DMS153 (cell line): ENCODE measurements around the gene THADA.
"Not testable (repeated sequence)": the region's sequence is repeated elsewhere in the genome, so short reads cannot be mapped to it uniquely, and the experiment has no call there.

ENCODE experiments used
- DNase-seq: peaks from one replicate; lab custom pipeline; 2025; lab: John Stamatoyannopoulos, UW

THADA gene

DNA sequence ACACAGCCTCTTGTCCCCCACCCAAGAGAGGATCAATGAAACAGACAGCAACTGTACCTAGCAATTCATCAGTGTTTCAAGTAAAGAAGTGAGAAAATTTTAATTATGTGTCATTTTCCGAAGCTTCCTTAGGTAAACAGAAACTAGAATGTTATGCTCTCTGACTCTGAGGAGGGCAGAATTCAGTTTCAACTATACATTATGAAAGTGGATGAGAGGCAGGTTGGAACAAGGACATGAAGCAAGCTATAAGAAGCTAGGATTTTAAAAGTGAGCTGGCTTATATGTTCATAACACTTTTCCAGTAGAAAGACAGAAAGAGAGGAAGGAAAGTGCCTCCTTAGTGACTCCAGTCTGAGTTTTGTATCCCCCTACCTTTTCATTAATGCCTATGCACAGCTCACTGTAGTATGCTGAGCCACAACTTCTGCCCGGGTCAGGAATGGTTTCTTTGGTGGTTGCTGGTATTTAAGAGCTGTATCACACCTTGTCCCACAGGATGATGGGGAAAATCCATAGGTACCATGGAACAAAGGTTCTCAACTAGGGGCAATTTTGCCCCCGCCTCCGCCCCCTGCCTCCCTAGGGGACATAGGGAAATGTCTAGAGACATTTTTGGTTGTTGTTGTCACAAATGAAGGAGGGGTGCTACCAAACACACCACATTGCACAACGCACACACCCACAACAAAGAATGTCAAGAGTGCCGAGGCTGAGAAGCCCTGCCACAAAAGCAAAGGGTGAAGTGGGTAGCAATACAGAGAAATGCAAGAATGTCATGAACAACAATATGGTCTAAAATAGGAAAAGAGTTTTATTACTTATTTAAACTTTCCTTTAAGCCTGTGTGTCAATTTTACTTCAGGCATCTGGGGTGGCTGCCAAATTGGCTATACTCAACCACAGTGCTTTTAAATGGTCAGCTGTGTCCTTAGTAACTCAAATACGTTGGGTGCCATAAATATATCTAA, 208.5 kb downstream of the THADA start:
- no peak for DNase-seq

DNA sequence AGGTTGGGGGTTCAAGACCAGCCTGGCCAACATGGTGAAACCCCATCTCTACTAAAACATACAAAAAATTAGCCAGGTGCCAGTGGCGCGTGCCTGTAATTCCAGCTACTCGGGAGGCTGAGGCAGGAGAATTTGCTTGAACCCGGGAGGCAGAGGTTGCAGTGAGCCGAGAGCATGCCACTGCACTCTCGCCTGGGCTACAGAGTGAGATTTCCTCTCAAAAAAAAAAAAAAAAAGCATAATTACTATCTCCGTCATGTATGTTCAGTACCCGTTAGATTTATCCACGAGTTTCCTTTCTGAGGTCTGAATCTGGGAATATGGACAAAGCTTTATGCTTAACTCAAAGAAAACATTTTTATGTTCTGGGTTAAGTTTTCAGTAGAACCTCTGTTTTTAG, 209.2 kb downstream of the THADA start:
- DNase-seq = not testable (repeated sequence)

DNA sequence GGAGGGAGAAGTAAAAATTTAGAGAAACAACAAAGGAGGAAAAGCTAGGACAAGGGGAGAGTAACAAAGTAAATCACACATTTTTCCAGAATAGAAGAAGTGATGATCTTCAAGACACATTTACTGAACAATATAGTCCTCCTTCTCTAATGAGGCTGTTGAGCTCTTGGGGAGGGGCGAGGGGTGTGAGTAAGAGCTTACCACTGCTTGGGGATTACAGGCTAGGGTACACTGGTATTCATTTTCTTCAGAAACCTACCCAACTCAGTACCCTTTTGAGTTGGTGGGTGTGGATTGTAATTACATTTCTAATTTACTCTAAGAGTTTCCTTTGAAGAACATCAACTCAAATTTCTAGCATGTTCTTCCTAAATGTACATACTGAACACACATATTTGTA, 211.7 kb downstream of the THADA start:
- DNase-seq = no peak

DNA sequence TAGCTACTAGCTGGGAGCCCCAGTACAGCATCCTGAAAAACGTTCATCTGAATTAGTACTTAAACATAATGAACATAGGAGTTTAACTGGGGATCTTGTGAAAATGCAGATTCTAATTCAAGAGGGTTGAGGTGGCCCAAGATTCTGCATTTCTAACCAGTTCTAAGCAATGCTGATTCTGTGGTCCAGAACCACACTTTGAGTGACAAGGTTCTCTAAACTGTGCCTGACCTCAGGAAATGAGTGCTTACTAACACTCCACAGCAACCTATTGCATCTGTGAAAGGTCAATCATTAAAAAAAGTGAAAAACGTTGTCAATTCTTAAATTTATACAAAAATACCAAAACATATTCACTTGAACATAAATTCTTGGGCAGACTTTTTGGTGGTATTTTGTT, 212.3 kb downstream of the THADA start:
- no peak for DNase-seq

DNA sequence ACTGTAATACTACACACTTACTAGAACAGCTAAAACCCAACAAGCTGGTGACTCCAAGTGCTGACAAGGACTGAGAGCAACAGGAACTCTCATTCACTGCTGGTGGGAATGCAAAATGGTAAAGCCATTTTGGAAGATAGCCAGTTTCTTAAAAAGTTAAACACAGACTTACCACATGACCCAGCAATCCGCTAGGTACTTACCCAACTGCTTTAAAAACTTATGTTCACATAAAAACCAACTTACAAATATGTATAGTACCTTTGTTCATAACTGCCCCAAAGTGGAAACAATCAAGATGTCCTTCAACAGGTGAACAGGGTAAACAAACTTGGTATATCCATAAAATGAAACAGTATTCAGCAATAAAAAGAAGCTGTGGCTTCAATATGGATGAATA, 216.3 kb downstream of the THADA start:
- no peak for DNase-seq

DNA sequence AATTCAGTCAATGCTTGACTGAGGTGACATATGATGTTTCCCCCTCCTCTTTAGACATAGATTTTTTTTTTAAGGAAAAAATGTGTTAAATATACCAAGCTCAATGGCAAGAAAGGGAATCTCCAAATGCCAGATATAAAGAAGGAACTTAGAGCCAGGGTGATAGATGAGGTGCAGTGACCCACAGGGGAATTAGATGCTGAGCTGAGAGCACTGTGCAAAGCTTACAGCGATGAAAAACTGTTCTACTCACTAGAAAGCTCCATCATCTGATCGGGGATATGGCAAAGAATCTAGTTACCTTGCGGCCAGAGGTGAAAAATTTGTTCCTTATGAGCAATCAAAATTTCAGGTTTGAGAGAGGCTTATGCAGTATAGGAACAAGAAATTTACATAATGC, 218.5 kb downstream of the THADA start:
- no peak for DNase-seq

DNA sequence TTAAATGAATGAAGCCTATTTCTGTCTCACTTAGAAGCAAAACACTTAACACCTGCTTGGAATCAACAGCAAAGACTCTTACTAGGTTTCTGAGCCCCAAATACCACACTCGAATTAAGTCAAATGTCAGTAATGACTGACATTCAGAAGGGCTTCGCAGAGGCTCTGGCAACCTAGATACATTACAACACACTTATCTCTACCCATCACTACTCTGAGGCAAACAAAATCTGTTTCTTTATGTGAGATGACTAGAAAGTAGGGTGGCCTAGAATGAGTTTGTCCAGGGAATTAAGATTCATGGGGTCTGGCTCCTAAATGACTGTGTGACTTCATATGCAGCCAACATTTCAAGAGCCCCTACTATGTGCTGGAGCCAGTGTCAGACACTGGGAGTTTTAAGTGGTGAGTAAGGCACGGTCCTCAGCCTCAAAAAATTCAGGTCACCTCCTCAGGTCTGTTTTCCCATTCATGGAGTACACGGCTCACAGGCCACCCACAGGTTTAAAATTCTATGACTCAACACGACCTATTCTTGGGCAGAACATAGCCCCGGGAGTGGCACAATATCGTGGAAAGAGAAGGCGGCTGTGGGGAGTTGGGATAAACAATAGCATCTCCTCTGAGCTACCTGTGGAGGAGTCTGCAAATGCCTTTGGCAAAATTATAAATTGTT, 219.2 kb downstream of the THADA start:
- no peak for DNase-seq

DNA sequence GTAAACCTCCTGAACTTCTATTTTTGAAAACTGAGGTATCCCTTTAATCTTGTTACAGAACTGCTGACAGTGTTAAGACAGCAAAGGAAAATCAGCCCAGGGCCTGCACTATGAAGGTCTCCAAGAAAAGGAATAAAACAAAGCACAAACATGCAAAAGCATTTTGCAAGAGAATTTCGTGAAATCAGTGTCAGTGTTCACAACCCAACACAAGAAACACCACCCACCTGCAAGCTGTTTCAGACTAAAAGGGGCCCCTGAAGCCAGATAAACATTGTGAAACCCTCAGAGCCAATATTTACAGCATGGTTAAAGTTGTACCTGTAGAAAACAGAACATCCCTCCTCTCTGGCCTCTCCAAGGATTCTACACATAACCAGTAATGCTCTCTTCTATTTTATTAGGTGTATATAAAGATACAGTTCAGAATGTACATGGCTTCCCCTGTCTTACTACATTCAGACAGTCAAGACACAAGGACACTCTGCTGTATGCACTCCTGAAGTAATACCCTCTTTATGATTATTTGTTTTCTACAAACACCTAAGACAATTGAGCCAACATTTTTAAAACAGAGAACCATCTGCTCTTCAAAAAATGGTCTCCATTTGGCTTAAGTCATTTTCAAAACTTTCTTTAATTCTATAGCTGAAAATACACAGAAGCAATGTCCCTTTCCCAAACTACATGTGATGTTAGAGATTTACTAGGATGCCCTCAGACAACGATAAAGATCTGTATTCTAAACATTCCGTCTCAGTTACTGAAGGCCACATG, 219.9 kb downstream of the THADA start:
- no peak for DNase-seq

DNA sequence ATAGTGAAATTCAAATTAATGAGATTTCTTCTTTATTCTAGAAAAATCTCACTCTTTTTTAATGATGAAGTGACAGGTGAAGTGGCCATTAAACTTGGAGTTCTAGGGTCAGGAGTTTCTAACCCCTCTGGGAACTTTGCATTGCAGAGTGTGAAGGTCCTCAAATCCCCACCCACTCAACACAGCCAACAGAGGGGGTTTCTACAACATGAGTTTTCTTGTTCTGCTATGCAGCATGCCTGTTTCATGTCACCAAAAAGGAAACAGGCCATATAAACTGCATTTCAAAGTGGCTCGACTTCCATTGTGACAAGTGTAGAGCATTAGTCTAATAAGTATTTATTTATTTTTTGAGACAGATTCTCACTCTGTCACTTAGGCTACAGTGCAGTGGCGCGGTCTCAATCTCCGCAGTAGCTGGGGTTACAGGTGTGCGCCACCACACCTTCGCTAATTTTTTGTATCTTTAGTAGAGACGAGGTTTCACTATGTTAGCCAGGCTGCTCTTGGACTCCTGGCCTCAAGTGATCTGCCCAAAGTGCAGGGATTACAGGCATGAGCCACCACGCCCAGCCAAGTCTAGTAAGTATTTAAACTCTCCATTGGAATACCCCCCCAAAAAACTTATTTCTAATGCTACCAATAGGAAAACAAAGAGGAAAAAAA, 223.3 kb downstream of the THADA start:
- DNase-seq = no peak

DNA sequence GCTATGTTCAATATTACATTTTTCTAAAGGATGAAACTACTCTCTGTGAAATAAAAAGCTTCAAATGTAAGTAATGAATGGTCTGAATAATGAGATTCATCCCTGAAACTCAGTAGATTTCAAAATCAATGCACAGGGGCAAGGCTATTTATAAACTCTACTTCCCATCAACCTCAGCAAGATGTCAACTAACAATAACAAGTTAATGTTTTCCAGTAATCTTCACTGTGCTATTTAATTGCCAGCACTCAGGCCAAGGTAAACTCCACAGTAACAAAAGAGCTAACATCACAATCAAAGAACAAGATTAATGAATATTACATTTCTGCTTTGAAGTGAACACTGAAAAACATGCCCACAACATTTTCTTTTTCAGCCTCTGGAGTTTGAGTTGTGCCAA, 225.1 kb downstream of the THADA start:
- DNase-seq = peak; percentile 82

DNA sequence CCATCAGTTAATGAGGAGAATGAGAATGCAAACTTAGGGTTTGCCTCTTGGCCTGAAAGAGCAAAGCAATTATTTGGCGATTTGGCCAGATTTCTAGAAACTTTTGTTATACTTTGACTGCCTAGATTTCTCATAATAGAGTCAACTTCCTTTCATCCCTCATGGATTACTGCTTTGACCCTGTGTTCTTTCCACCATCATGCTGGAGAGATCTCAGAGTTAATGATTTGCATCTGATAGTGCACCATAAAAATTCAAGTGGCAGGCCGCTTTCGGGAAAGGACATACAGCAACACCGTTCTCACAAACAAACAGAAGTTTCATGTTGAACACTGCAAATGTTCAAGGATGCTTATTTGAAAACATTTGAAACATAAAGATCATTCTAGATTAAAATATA, 225.7 kb downstream of the THADA start:
- DNase-seq = peak; percentile 39

DNA sequence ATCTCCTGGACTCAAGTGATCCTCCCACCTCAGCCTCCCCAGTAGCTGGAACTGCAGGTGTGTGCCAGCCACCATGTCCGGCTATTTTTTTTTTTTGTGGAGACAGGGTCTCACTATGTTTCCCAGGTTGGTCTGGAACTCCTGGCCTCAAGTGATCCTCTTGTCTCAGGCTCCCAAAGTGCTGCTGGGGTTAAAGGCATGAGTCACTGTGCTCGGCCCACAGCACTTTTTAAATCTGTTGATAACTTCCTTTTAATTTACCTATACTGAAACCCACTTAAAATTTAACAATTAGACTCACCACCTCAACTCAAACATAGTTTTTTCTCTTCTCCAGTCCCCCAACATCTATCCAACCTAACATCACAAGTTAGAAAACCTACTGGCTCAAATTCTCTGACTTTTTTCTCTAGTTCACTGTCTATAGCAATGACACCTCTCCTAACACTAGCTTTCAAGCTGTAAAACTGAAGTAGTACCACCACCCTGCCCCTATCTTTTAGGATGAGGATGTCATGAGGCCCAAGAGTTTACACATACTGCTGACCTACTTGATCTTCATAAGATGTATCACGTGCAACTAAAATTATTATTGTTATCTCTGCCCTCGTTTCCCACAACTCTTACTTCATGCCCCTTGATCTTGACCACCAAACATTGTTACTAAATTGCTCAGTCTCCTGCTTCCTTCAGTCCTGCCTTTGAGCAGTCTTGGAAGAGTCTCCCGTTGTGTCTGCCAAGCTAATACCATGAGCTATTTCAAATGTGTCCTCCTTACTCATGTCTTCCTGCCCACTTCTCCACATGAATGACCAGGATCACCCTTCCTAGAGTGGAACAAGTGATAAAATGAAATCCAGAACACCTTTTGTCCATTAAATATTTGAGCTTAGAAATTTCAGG, 227.1 kb downstream of the THADA start:
- no peak for DNase-seq

DNA sequence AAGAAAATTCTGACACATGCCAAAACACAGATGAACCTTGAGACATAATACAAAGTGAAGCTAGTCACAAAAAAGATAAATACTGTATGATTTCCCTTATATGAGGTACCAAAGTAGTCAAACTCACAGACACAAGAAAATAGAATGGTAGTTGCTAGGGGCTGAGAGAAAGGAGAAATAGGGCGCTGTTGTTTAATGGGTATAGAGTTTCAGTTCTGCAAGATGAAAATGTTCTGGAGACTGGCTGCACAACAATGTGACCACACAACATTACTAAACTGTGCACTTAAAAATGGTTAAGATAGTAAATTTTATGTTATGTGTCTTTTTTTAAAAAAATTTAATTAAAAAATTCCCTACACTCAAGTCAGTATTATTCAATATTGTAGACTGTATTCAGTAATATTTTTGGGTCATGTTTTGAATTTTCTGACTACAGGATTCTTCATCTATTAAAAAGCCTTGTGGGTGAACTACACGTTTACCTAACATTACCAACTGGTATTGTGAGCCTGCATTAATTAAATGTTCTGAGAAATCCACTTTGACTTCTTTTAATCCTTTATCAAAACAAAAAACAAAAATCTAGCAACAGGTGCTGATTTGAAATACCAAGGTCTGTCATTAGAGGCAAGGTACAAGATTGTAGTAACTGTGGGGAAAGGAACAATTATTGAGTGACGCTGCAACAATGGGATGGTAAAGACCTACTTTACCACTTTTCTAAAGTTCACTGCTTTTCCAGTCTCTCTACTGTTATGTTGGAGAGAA, 228.6 kb downstream of the THADA start:
- no peak for DNase-seq

DNA sequence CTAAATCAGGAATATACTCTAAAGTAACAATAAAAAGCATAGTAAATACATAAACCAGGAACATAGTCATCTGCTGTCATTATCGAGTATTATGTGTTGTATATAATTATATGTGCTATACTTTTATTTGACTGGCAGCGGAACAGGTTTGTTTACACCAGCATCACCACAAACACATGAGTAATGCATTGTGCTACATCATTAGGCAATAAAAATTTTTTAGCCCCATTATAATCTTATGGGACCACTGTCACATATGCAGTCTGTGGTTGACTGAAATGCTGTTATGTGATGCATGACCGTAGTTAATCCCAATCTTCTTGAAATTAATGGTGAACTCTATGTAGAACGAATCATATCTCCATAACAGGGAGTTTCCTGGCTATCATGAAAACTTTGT, 232.7 kb downstream of the THADA start:
- no peak for DNase-seq

DNA sequence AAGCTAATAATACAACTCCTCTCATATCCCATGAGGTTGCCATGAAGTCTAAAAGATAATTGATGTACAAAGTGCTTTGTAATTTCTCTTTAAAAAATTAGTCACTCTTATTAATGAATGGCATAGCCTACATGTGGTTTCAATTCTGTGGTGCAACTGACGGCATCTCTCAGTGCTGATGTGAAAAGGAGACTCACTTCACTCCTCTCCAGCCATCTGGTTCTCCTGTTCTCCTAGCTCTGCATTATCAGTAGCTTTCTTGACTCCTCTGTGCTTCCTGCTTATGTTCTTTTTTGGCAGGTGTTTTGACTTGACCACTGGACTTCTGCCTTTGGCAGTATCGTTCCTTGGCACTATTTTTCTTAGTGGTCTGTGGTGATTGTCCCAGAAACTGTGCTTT, 234.6 kb downstream of the THADA start:
- DNase-seq = no peak

DNA sequence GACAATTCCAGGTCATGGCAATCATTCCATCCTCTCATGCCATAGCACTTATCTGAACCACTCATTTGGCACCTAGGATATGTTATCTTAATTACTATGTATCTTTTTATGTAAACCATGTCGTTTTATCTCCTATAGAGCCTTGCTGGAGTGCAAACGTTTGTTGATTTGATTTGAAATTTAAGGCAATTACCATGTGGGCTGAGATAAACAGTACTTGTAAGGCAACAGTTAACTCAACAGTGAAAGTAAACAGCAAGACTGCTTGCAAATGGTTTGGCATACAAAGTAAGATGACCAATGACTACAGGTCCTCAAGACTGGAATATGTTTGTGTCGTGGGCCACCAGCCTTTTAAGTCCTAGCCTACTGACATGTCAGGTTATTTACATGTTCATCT, 235.7 kb downstream of the THADA start:
- no peak for DNase-seq

DNA sequence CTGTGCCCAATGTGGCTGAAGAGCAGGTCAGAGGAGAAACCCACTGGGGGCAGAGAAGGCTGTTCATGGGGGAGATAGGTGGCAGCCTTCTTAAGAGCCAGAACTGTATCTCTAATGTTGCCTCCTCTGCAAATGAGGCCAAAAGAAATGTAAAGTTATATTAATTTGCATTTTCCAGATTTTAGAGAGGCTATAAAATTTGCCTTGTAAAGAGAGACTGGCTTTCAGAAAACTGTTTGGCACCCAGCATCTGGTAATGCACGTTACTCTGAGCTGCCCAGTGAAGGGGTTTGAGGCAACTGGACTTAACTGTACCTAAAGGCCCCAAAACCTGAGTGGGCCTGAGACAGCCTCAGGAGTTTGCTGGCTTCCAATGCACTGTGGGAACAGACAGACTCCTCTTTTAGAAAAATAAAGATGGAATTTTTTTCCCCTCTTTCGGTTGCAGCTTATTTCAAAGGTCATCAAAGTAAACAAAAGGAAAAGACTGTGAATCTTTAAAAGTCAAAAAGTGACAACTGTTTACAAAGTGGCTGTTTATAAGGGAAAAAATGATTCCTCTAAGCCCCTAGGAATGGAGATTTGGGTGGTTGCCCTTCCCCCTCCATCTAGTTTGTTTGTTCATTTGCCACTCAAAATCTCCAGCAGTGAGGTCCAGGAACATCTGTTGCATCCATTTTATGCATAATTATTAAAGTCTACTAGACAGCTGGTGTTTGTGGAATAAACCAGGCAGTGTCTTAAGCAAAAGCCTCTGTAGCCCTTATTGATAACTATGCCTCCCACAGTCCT, 237.2 kb downstream of the THADA start:
- DNase-seq = no peak

DNA sequence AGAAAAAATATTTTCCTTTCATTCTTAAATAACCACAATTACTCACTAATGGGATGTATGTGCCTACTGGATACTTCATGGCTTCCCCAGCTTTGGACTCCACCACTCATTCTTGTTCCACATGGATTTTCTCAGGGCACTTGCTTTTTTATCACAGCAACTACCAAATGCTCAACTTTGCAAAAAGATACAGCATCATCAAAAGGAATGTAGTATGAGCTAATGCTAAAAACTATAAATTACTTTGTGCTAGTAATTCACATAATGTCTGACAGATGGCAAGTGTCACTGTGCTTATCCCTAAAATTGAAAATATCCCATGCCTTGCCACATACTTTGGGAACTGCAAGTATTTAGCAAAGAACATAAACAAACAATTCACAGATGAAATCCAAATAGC, 239.1 kb downstream of the THADA start:
- DNase-seq = no peak

DNA sequence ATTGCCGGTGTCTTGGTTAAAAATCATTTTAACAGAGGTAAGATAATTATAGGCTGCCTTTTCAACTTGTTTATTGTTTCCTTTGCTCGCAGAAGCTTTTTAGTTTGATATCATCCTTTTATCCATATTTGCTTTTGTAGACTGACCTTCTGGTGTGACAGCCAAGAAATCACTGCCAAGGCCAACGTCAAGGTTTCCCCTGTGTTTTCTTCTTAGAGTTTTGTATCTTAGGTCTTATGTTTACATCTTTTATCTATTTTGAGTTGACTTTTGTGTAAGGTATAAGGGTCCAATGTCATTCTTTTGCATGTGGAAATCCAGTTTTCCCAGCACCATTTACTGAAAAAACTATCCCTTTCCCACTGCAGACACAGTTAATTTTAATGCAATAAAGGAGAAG, 240.4 kb downstream of the THADA start:
- no peak for DNase-seq
